K562 treated with DMSO at 1 percent for 12 hours (cell line): ENCODE results near the gene KCNE2. TPM values are rescaled to one million over a fixed set of nuclear protein-coding genes. Genes with fewer than 3 reads are reported as not detected.

Experiments
- total RNA-seq: library from RNA; unstranded; fragments of 300-600 nt; gene quantifications from 2 replicates; pipeline ENCODE4 v1.2.3, GENCODE V29; 2022; ENCODE audit not compliant: insufficient read depth

Gene KCNE2
- not detected in 2 replicates for total RNA-seq

GRCh38 chr21:34363733-34364132, at the start of gene KCNE2:
Gene KCNE2, plus strand, starts transcription at chr21:34364006. Its CDS starts 6,473 bp downstream, at chr21:34370479.

GRCh38 chr21:34374940-34375618, 11.3 kb downstream of the KCNE2 start, which contains the start of gene SMIM11:
Gene SMIM11, plus strand, starts transcription at chr21:34375507. Its CDS starts 3,998 bp downstream, at chr21:34379505.

Other genes starting within 250 kb of the KCNE2 start
- 1.2 TPM in 1 of 2 replicates, not detected in the other for gene SMIM11, start 11.5 kb downstream of the KCNE2 start, total RNA-seq
- not detected in 2 replicates for gene SMIM34, start 59.9 kb downstream of the KCNE2 start, total RNA-seq
- gene KCNE1, start 148.2 kb downstream of the KCNE2 start, total RNA-seq, result 0.19 TPM in 1 of 2 replicates, not detected in the other